Right lobe of liver (tissue), 6 donors: Measurements from ENCODE around the gene SPDYC. TPM values are rescaled to one million over a fixed set of nuclear protein-coding genes. Genes with fewer than 3 reads are reported as not detected.

ENCODE experiments used
- ATAC-seq, 4 donors: fragments of 200-7000 bp; cut with Tn5 transposase; one replicate each; pipeline ENCODE4 v1.9.1; 2020; ENCODE audit warnings: mild to moderate bottlenecking in 4 of 4, moderate library complexity in 4 of 4
- DNase-seq, 3 donors: peaks; one replicate each; pipeline ENCODE4 v3.0.0-alpha.2; 2020
- H3K27ac ChIP-seq, 3 donors: fragments of 200-600 bp; one replicate each; pipeline ENCODE4 v1.8.0; 2022
- H3K27me3 ChIP-seq, 2 donors: fragments of 200-600 bp; one replicate each; pipeline ENCODE4 v1.8.0; 2022
- H3K36me3 ChIP-seq, 4 donors: fragments of 200-600 bp; sonication (generic) in 1 of 4; one replicate each; pipeline versions ENCODE4 v1.5.1 to v1.8.0; 2017 to 2022; ENCODE audit warnings: control low read depth in 1 of 4
- H3K4me1 ChIP-seq, 4 donors: fragments of 200-600 bp; sonication (generic) in 1 of 4; one replicate each; pipeline versions ENCODE4 v1.5.1 to v1.8.0; 2017 to 2022; ENCODE audit warnings: control low read depth in 1 of 4
- H3K4me3 ChIP-seq, 3 donors: fragments of 200-600 bp; one replicate each; pipeline ENCODE4 v1.8.0; 2022
- H3K9me3 ChIP-seq, 4 donors: fragments of 200-600 bp; sonication (generic) in 1 of 4; one replicate each; pipeline versions ENCODE4 v1.5.1 to v1.8.0; 2017 to 2022; ENCODE audit warnings: control low read depth in 1 of 4
- POLR2A ChIP-seq: fragments of 450-650 bp; IDR thresholded peaks from one replicate; pipeline ENCODE4 v1.6.1; 2017; ENCODE audit warnings: antibody characterized with exemption, mild to moderate bottlenecking
- WGBS: methylation state at CpG from one replicate; pipeline ENCODE4 v1.1.6; 2018; ENCODE audit warnings: low coverage, low lambda C conversion rate; ENCODE audit not compliant: insufficient coverage; ENCODE audit errors: missing lambda C conversion rate; 5-methylcytosine and 5-hydroxymethylcytosine counted together
- intact Hi-C, 2 donors: fragments of 100-400 bp; cut with DNase I; formaldehyde crosslinking; loops; one replicate each; pipeline versions ENCODE4 v1.11.2 to v1.14.1; 2022
- total RNA-seq, 6 experiments: library from RNA; depleted of rRNA in 2 of 6; stranded (reverse); fragments of >200 nt in 2 of 6; fragmentation: NEBNext Ultra II Directional in 3 of 6; extraction: Animal tissue kit (Norgen Biotek cat#: 25700) in 3 of 6; gene quantifications; one replicate each; pipeline versions ENCODE4 v1.1.0 to v1.2.4, GENCODE V29; 2016 to 2023
- TF ChIP-seq, protein P1 (sequence below), 4 donors: fragments of 200-600 bp in 3 of 4; fragments of 450-650 bp in 1 of 4; IDR thresholded peaks; one replicate each; pipeline versions ENCODE4 v1.5.1 to v1.8.0; 2016 to 2022; ENCODE audit warnings: antibody characterized with exemption in 4 of 4, mild to moderate bottlenecking in 2 of 4
- donor health status: DM: no; HTN: yes; CAD: no.
- donor health status: DM: no; HTN: no; CAD: no.
- donor health status: DM: no; HTN: no; CAD: no.
- donor health status: DM: no; HTN: yes; CAD: no.
- donor health status: DM: no; HTN: yes; CAD: no.

The SPDYC gene
- total RNA-seq, 6 experiments from 2014 or later: 0.49 to 1.8 (median 0.87) TPM; not detected in 2

- DNase-seq: no peak
- H3K4me3 ChIP-seq: peak overlapping the region; percentile 92 to 99 (median 99)
- ATAC-seq: no peak
- TF ChIP-seq, protein P1, sequence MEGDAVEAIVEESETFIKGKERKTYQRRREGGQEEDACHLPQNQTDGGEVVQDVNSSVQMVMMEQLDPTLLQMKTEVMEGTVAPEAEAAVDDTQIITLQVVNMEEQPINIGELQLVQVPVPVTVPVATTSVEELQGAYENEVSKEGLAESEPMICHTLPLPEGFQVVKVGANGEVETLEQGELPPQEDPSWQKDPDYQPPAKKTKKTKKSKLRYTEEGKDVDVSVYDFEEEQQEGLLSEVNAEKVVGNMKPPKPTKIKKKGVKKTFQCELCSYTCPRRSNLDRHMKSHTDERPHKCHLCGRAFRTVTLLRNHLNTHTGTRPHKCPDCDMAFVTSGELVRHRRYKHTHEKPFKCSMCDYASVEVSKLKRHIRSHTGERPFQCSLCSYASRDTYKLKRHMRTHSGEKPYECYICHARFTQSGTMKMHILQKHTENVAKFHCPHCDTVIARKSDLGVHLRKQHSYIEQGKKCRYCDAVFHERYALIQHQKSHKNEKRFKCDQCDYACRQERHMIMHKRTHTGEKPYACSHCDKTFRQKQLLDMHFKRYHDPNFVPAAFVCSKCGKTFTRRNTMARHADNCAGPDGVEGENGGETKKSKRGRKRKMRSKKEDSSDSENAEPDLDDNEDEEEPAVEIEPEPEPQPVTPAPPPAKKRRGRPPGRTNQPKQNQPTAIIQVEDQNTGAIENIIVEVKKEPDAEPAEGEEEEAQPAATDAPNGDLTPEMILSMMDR (IDR thresholded peaks at IDR 0.05): no peak
- TF ChIP-seq POLR2A: no peak
- H3K36me3 ChIP-seq: peaks cover 0 to 23% (median 12%) of the 10 kb centered on the region in 4 donors
- intact Hi-C loops: loop anchor here in 1 of 2 donors (10.0 kb wide), 1 partner anchor 119 kb away; no protein-coding TSS in a partner anchor
- no peaks in the 10 kb centered on the region for H3K27me3 ChIP-seq
- H3K4me1 ChIP-seq: peaks cover 0 to 25% (median 11%) of the 10 kb centered on the region in 4 donors
- peak overlapping the region; percentile 96 to 99 (median 97) for H3K27ac ChIP-seq
- 52% methylated on average over 8 of the region's 11 CpGs for WGBS
- no peaks in the 10 kb centered on the region for H3K9me3 ChIP-seq
Measured at GRCh38 chr11:65135633-65136145, 34.3 kb upstream of the SPDYC start.

DNA sequence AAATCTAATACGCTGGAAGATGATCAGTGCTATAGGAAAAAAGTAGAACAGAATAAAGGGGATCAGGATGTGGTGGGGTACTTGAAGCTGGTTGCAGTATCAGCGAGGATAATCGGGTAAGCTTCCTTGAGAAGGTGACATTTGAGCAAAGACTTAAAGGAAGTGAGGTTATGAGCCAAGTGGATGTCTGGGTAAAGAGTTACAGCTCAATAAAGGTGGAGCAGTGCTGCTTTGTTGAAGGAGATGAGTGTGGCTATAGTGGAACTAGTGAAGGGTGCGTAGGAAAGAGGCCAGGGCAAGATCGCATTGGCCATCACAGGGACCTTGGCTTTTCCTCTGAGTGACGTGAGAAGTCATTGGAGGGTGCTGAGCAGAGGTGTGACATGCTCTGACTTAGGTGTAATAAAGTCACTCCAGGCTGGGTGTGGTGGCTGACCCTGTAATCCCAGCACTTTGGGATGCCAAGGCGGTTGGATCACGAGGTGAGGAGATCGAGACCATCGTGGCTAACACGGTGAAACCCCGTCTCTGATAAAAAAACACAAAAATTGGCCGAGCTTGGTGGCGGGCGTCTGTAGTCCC, 33.4 kb upstream of the SPDYC start:
- Histone ChIP-seq H3K36me3 (peaks cover 0 to 14% (median 7%) of the 10 kb centered on the region in 4 donors), H3K27me3 (no peaks in the 10 kb centered on the region), H3K27ac (no peak overlapping the region), H3K4me3 (no peak overlapping the region), H3K9me3 (no peaks in the 10 kb centered on the region), H3K4me1 (peaks cover 0 to 31% (median 11%) of the 10 kb centered on the region in 4 donors)
- ATAC-seq: no peak
- DNase-seq: no peak
- TF ChIP-seq, protein P1 (IDR thresholded peaks at IDR 0.05): no peak
- no peak for TF ChIP-seq POLR2A
- intact Hi-C loops: loop anchor here in 1 of 2 donors (10.0 kb wide), 1 partner anchor 118 kb away; no protein-coding TSS in a partner anchor
- 94% methylated on average over 6 of the region's 15 CpGs for WGBS

DNA sequence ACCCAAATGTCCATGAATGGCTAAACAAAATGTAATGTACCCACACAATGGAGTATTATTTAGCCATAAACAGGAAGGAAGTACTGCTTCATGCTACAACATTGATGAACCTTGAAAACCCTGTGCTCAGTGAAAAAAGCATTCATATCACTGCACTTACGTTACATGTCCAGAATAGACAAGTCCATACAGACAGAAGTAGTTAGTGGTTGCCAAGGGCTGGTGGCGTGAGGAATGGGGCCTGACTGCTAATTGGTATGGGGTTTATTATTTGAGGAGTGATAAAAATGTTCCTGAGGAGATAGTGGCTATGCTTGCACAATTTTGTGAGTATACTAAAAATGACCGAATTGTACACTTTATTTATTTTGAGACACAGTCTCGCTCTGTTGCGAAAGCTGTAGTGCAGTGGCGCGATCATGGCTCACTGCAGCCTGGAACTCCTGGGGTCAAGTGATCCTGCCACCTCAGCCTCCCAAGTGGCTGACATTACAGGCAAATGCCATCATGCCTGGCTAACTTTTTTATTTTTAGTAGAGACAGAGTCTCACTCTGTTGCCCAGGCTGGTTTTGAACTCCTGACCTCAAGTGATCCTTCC, 28.0 kb upstream of the SPDYC start:
- TF ChIP-seq, protein P1 (IDR thresholded peaks at IDR 0.05): no peak
- TF ChIP-seq POLR2A: no peak
- WGBS: 30% methylated on average over 7 of the region's 7 CpGs
- Histone ChIP-seq H3K36me3 (no peaks in the 10 kb centered on the region), H3K9me3 (no peaks in the 10 kb centered on the region), H3K27ac (peak overlapping the region; percentile 8 to 58 (median 19)), H3K27me3 (no peaks in the 10 kb centered on the region), H3K4me1 (peaks cover 0 to 40% (median 12%) of the 10 kb centered on the region in 4 donors), H3K4me3 (no peak overlapping the region)
- peak; percentile 62 to 74 (median 68) for DNase-seq
- peak; percentile 67 to 79 (median 72) for ATAC-seq
- intact Hi-C loops: no loop called here

- H3K36me3 ChIP-seq: no peaks in the 10 kb centered on the region
- DNase-seq: no peak
- no peak overlapping the region for H3K4me3 ChIP-seq
- H3K4me1 ChIP-seq: peaks cover 0 to 45% (median 25%) of the 10 kb centered on the region in 4 donors
- intact Hi-C loops: no loop called here
- no peak for ATAC-seq
- no peak overlapping the region for H3K27ac ChIP-seq
- H3K9me3 ChIP-seq: no peaks in the 10 kb centered on the region
- TF ChIP-seq, protein P1 (IDR thresholded peaks at IDR 0.05): no peak
- TF ChIP-seq POLR2A: no peak
- WGBS: 66% methylated on average over 2 of the region's 2 CpGs
- H3K27me3 ChIP-seq: no peaks in the 10 kb centered on the region
Measured at GRCh38 chr11:65147352-65148075, 22.5 kb upstream of the SPDYC start.
